GM21717 (cell line): ENCODE results near the gene CYP2W1.
"Not testable (repeated sequence)": the region's sequence is repeated elsewhere in the genome, so short reads cannot be mapped to it uniquely, and the experiment has no call there.

ENCODE experiments used
- ATAC-seq: cut with Tn5 transposase; IDR thresholded peaks from one replicate; pipeline ENCODE4 v1.9.1; 2021; ENCODE audit warnings: mild to moderate bottlenecking, moderate library complexity; ENCODE audit not compliant: unreplicated experiment

CYP2W1 gene

DNA sequence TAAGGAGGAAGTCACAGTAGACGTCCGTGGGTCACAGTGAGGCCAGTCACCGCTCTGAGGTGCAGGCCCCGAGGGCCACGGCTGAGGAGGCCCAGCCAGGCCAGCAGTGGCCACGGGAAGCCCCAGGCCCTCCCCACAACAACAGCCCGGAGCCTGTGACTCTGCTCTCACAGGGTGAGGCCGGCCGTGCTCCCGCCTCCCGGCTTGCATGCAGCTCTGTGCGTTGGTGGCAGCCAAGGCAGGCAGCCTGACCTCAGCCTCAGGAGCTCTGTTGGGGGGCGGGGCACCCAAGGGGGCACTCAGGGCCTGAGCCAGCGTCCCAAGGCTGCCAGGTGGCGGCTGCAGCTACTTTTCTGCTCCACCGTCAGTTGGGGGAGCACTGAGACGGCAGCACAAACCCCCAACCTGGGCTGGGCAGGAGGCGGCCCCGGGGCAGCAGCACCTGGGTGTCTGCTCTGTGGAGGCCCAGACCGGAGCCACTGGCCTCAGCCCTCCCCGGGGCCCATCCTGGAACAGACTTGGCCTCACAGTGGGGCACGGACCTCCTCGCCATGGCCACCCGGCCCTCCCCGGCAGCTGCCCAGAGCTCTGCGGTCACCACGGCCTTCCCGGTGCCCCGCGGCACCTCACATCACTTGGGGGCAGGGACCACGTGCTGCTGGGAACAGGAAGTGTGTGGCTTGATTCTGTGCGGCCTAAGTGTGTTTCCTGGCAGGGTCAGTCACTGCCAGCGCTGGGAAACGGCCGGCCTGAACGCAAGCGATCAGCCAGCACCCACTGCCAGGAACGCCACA lies 13.3 kb downstream of the CYP2W1 start:
- no peak for ATAC-seq

DNA sequence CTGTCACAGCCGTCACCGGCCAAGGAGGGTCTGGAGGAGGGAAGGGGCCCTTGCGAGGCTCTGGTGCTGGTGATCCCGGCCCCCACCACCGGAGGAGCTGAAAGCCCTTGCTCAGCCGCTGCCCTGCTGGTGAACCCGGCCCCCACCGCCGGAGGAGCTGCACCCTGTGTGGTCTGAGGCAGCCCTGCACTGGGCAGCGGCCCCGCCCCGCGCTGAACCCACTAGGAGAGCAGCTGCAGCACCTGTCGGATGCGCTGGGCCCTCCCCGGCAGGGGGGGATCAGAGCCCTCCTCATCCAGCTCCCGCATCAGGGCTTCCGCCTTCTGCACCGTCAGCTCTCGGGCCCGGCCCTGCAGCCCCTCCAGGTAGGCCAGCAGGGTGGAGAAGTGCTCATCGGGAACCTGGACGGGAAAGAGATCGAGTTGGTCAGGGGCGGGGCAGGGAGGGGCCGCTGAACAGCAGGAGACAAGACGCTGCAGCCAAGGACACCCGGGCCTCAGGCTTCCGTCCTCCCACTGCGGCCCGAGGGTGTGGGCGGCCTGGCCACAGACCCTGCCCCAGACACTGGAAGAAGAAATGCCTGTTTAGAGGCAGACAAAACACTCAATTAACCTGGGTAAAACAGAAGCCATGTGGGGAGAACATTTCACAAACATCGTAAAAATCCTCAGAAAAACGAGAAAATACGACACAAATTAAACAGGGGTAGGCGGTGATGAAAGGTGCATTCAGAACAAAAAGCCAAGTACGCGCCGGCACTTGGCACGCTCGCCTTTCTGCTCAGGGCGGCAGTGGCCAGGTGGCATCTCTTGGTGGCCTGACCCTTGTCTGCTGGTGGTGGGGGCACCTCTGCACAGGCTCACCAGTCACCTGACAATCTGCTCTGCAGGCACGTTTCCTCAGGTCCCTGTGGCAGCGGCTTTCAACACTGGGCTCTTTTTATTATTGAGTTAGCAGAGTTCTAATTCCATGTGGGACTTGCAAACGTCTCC lies 14.7 kb downstream of the CYP2W1 start:
- no peak for ATAC-seq

DNA sequence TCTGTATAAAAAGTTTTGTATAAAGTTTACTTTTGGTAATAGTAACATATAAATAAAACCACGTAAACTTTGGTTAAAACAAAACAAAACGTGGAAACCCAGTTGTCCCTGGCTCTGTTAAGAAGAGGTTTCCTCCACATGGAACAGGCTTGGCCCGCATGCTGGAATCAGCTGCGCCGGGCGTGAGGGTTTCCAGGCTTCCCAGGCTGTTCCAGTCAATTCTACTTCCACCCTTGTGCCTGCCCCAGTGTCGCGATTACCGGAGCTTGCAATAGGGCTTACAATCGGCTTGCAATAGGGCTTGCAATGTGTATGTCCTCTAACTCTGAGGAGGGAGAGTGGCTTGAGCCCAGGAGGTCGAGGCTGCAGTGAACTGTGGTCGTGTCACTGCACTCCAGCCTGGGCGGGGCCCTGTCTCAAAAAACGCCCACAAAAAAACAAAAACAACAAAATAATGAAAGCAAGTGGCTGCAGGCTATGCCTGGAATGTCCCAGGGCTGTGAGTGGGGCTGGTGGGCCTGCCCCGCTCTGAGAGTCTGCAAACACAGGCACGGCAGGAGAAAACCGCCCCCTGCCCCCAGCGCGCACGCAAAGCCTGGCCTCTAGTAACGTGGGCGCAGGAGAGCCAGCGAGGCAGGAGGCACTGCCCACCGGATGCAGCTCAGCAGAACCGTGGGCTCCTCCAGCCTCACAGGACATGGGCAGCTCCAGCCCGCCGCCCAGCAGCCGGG lies 16.3 kb downstream of the CYP2W1 start:
- ATAC-seq, result no peak

DNA sequence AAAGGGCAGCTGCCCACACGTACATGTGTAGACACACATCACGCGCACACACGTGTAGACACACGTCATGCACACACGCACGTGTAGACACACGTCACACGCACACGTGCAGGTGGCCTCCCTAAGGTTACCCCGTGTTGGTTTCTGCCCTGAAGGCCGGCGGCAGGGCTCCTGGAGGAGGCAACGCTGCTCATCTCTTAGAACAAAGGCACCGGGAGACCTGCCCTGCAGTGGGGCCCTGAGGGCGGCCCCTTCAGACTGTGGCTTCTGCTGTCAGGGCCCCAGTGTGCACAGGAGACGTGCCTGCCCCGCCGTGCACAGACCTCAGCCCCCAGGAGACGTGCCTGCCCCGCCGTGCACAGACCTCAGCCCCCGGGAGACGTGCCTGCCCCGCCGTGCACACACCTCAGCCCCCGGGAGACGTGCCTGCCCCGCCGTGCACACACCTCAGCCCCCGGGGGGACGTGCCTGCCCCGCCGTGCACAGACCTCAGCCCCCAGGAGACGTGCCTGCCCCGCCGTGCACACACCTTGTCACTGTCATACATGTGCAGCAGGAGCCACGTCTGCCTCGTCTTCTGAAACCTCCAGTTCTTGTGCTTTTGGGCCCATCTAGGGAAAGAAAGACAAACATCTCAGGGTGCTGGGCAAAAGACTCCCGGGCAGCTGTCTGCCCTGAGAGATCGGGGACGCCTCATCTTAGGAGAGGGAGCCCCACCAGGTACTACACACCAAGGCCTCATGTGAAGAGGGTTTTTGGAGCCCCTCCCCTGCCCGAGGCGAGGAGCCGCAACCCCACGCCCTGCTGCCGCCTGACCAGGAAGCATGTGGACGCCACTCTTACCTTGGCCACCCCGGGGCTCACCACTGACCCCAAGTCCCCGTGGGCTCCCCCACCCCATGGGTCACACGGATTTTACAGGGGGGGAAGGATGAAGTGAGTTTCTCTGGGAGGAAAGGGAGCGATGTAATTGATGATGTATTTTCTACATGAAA lies 17.3 kb downstream of the CYP2W1 start:
- no peak for ATAC-seq

- not testable (repeated sequence) for ATAC-seq
Observed at GRCh38 chr7:1001069-1001770, 18.2 kb downstream of the CYP2W1 start.

GRCh38 chr7:1002026-1002425 lies 19.0 kb downstream of the CYP2W1 start:
- ATAC-seq, result not testable (repeated sequence)

- ATAC-seq, result not testable (repeated sequence)
Observed at GRCh38 chr7:1002445-1002844, 19.5 kb downstream of the CYP2W1 start.

- no peak for ATAC-seq
Observed at GRCh38 chr7:1004018-1004852, 21.3 kb downstream of the CYP2W1 start.

GRCh38 chr7:1005303-1005702 lies 22.3 kb downstream of the CYP2W1 start:
- no peak for ATAC-seq

- no peak for ATAC-seq
Observed at GRCh38 chr7:1007901-1008300, 24.9 kb downstream of the CYP2W1 start.

- ATAC-seq, result no peak
Observed at GRCh38 chr7:1008733-1009363, 25.9 kb downstream of the CYP2W1 start.

GRCh38 chr7:1009747-1010146 lies 26.8 kb downstream of the CYP2W1 start:
- no peak for ATAC-seq

DNA sequence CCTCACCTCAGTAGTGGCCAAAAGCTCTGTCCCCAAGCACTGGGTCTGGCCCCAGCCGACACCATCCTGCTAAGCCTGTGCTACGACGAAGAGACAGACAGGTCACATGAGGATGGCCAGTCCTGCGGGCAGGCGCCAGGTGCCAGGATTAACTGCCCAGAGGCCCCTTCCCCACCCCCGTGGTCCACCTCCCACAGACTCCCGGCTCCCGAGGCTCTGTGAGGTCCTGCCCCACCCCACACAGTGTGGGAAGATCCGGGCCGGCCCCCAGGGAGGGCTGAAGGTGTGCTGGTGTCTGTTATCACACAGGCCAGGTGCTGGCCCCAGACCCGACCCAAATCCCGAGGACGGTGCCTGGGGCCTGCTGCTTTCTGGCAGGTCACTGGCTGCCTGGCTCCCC lies 27.2 kb downstream of the CYP2W1 start:
- no peak for ATAC-seq

GRCh38 chr7:1011297-1012003 lies 28.5 kb downstream of the CYP2W1 start:
- no peak for ATAC-seq

GRCh38 chr7:1012004-1012715 lies 29.2 kb downstream of the CYP2W1 start:
- no peak for ATAC-seq

DNA sequence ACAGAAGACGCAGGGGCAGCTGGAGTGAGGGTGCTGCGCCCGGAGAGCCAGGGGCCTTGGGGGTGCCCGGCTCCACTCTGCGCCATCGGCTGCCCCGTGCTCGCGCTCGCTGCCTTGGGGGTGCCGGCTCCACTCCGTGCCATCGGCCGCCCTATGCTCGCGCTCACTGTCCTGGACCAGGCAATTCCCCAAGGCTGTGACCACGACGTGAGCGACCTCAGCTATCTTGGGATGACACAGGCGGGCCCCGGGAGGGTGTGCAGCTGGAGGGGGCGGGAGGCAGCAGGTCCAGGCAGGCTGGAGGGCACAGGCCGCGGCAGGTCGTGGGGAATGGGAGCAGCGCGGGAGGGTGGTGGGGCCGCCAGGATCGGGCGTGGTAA lies 29.7 kb downstream of the CYP2W1 start:
- no peak for ATAC-seq

GRCh38 chr7:1013581-1013980 lies 30.6 kb downstream of the CYP2W1 start:
- ATAC-seq, result no peak
